GM18907 (cell line): Measurements from ENCODE around the gene HSD11B1L.
"Not testable (repeated sequence)": the region's sequence is repeated elsewhere in the genome, so short reads cannot be mapped to it uniquely, and the experiment has no call there.

Experiments used
- ATAC-seq: cut with Tn5 transposase; IDR thresholded peaks from one replicate; pipeline ENCODE4 v1.9.1; 2021; ENCODE audit warnings: mild to moderate bottlenecking, moderate library complexity; ENCODE audit not compliant: unreplicated experiment

The HSD11B1L gene

DNA sequence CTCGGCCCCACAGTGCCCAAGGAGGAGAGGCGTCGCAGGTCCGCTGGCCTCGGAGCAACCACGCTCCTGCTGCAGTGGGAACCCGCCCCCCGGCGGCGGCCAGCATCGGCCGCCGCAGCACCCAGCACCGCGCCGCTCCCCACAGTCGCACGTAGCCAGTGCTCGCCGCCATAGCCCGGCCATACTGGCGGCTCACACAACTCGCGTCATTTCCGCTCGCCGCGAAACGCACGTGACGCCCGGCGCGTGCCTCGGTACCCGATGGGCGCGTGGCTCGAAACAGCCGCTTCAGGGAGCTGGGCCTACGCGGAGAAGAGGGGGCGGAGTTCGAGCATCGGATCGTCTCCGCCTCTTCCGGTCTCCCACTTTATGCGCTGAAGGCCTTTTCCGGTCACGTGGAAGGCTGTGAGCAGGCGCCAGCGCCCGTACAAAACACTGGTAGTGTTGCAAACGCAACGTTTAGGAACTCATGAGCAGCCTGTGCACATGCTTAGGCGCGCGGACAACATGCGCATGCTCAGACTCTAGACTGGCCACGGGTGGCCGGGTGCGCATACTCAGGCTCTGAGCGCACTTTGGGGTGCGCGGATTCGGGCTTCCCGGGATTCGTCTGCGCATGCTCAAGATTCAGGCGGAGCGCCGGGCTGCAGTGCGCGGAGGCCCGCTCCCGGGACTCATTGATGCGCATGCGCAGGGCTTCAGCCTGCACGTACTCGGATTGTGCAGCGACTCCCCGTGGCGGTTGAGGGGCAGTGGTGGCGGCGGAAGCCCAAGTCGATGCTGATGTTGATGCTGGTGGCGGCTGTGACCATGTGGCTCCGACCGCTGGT, 39.3 kb downstream of the HSD11B1L start, which contains the start of the genes CATSPERD and LONP1:
TSS of gene CATSPERD (plus strand) at position 677 of the 830 bp plus-strand sequence. CDS start at position 778, 101 bp downstream.
TSS of gene LONP1 (minus strand) at position 186 of the 830 bp plus-strand sequence. CDS start at position 172, 14 bp downstream.
- ATAC-seq = peak; percentile 87

DNA sequence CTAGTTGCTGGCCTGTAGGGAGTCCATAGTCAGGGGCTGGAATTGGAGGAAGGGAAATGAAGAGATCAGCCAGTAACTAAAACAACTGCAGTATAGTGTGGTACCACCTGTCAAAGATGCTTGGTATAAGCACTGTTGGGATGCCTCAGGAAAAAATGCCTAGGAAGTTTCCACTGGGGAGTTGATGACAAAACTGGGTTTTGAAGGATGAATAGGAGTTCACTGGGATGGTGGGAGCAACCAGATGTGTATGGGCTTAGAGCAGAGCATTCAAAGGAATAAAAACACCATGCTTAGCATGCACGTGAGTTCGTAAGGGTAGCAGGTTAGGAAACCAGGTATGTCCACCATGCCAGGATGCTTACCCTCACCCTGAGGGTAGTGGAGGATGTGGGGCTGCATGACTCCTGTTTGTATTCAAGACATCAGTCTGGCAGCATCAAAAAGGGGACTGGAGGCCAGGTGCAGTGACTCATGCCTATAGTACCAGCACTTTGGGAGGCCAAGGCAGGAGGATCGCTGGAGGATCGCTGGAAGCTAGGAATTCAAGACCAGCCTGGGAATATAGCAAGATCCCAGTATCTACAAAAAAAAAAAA, 46.7 kb downstream of the HSD11B1L start:
- ATAC-seq = no peak

- not testable (repeated sequence) for ATAC-seq
Observed at GRCh38 chr19:5733172-5733571, 52.3 kb downstream of the HSD11B1L start.
